ENCODE data around the gene OPCML. TPM values are rescaled to one million over a fixed set of nuclear protein-coding genes. Genes with fewer than 3 reads are reported as not detected.

The OPCML gene
- total RNA-seq, 2 experiments from 2014 or later: not detected

- ATAC-seq (no peak), DNase-seq (no peak)
- Mint-ChIP-seq H3K27me3 (peaks cover 2% of the 10 kb centered on the region), H3K4me1 (no peaks in the 10 kb centered on the region), H3K36me3 (ENCODE audit: low read depth) (no peaks in the 10 kb centered on the region), H3K27ac (no peak overlapping the region), H3K4me3 (no peak overlapping the region), H3K9me3 (ENCODE audit: low read depth) (peaks cover 1% of the 10 kb centered on the region)
- POLR2A ChIA-PET: no interaction called here
- CTCF ChIA-PET: interaction anchor here (1.6 kb wide), 1 partner anchor 13 kb away, joined by 4 read pairs; no protein-coding TSS in a partner anchor
- intact Hi-C loops (cut with DNase I, micrococcal nuclease): no loop called here
Observed at GRCh38 chr11:133176748-133177147, 355.6 kb downstream of the OPCML start.

- Mint-ChIP-seq H3K27ac (no peak overlapping the region), H3K4me1 (no peaks in the 10 kb centered on the region), H3K9me3 (ENCODE audit: low read depth) (peaks cover 1% of the 10 kb centered on the region), H3K36me3 (ENCODE audit: low read depth) (no peaks in the 10 kb centered on the region), H3K4me3 (no peak overlapping the region), H3K27me3 (peaks cover 2% of the 10 kb centered on the region)
- intact Hi-C loops (cut with DNase I, micrococcal nuclease): no loop called here
- CTCF ChIA-PET: interaction anchor here (0.5 kb wide), 1 partner anchor 94 kb away, joined by 3 read pairs; no protein-coding TSS in a partner anchor
- DNase-seq (no peak), ATAC-seq (no peak)
- POLR2A ChIA-PET: no interaction called here
Observed at GRCh38 chr11:133175103-133175502, 357.2 kb downstream of the OPCML start.

GRCh38 chr11:133173810-133174412 is 358.4 kb downstream of the OPCML start:
- DNase-seq (no peak), ATAC-seq (no peak)
- H3K4me3 Mint-ChIP-seq: no peak overlapping the region
- peaks cover 1% of the 10 kb centered on the region for H3K9me3 Mint-ChIP-seq (ENCODE audit: low read depth)
- H3K27ac Mint-ChIP-seq: no peak overlapping the region
- ChIA-PET CTCF (no interaction called here), POLR2A (no interaction called here)
- intact Hi-C loops (cut with DNase I, micrococcal nuclease): no loop called here
- H3K36me3 Mint-ChIP-seq (ENCODE audit: low read depth): no peaks in the 10 kb centered on the region
- peaks cover 2% of the 10 kb centered on the region for H3K27me3 Mint-ChIP-seq
- H3K4me1 Mint-ChIP-seq: no peaks in the 10 kb centered on the region

DNA sequence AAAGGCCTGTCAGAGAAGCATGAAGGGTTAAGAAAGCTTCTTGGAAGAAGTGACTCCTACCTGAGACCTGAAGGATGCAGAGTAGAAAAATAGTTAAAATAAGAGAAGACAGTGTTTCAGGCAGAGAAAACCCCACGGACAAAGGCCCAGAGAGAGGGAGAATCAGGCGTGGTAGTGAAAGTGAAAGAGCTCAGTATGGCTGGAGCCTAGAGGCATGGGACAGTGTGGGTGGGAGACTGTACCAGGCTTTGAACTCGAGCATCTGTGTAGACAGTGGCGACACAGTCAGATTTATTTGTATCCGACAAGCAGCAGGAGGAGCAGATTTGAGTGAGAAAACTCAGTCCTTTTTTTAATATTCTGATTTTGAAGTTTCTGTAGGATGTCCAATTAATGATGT is 360.0 kb downstream of the OPCML start:
- Mint-ChIP-seq H3K27ac (no peak overlapping the region), H3K9me3 (ENCODE audit: low read depth) (peaks cover 1% of the 10 kb centered on the region), H3K4me3 (no peak overlapping the region), H3K27me3 (peaks cover 6% of the 10 kb centered on the region), H3K36me3 (ENCODE audit: low read depth) (no peaks in the 10 kb centered on the region), H3K4me1 (no peaks in the 10 kb centered on the region)
- ATAC-seq (no peak), DNase-seq (no peak)
- intact Hi-C loops (cut with DNase I, micrococcal nuclease): no loop called here
- ChIA-PET CTCF (no interaction called here), POLR2A (no interaction called here)

DNA sequence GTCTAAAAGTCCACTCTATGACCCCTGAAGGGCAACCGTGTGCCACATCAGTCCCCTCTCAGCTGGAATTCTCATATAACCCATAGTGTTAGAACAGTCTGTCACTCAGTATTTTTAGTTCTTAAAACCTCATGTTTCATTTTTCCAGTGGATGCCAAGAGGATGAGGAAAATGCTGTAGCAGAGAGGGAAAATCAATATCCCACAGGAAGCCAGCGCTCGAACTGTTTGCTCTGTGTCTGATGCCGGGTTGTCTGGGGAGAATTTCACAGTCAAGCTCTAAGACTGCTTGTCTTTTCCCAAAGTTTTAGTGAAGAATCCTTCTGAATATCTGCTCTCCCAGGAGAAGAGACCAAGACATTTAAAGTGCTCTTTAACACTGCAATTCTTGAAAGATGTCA is 360.9 kb downstream of the OPCML start:
- CTCF ChIA-PET: no interaction called here
- Mint-ChIP-seq H3K36me3 (ENCODE audit: low read depth) (no peaks in the 10 kb centered on the region), H3K27me3 (peaks cover 6% of the 10 kb centered on the region), H3K4me3 (no peak overlapping the region), H3K27ac (no peak overlapping the region), H3K4me1 (no peaks in the 10 kb centered on the region), H3K9me3 (ENCODE audit: low read depth) (peaks cover 1% of the 10 kb centered on the region)
- intact Hi-C loops (cut with DNase I, micrococcal nuclease): no loop called here
- ATAC-seq (no peak), DNase-seq (no peak)
- POLR2A ChIA-PET: no interaction called here

GRCh38 chr11:133168016-133168415 is 364.3 kb downstream of the OPCML start:
- H3K27me3 Mint-ChIP-seq: peaks cover 8% of the 10 kb centered on the region

DNA sequence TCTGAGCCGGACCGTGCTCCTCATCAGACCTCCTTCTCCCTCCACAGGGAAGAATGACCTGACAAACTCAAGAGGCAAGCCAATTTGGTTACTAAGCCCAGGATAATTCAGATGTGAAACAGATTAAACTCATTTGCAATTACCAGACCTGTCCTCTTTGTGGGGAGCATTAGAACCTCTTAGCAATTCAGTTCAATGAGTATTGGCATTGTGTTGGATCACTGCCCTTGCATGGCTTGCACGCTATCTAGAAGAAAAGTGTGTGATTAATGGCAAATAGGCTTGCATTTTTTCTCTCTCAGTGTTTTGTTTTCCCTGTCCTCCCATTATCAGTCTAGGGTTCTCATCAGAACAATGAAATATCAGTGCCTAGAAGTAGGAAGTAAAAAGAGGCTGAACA is 365.6 kb downstream of the OPCML start:
- ChIA-PET CTCF (no interaction called here), POLR2A (no interaction called here)
- Mint-ChIP-seq H3K4me3 (no peak overlapping the region), H3K4me1 (no peaks in the 10 kb centered on the region), H3K27me3 (peaks cover 10% of the 10 kb centered on the region), H3K27ac (no peak overlapping the region), H3K36me3 (ENCODE audit: low read depth) (no peaks in the 10 kb centered on the region), H3K9me3 (ENCODE audit: low read depth) (no peaks in the 10 kb centered on the region)
- DNase-seq: no peak
- ATAC-seq: no peak
- intact Hi-C loops (cut with DNase I, micrococcal nuclease): no loop called here

More at GRCh38 chr11:133168016-133168415, 364.3 kb downstream of the OPCML start:
- Mint-ChIP-seq H3K9me3 (ENCODE audit: low read depth) (no peaks in the 10 kb centered on the region), H3K4me3 (no peak overlapping the region), H3K27ac (no peak overlapping the region), H3K36me3 (ENCODE audit: low read depth) (no peaks in the 10 kb centered on the region), H3K4me1 (no peaks in the 10 kb centered on the region)
- no peak for ATAC-seq
- CTCF ChIA-PET: no interaction called here
- POLR2A ChIA-PET: no interaction called here
- DNase-seq: no peak
- intact Hi-C loops (cut with DNase I, micrococcal nuclease): no loop called here

DNA sequence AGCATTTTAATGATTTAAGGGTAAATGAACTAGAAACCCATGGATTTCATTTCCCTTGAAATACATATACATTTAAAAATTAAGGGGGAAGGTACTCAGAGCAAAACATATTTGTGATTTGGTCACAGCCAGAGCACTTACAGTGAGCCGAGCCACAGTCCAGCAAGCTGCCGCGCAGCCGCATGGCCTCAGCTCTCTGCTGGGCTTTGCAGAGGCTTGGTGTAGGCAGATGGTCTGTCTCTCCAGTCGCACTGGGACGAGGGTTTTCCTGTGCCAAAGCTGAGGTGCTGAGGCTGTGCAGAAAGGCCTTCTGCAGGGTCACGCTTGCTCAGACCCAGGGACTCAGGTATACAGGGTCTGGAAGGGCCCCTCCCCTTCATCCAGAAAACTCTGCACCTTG is 367.3 kb downstream of the OPCML start:
- POLR2A ChIA-PET: no interaction called here
- Mint-ChIP-seq H3K27me3 (peaks cover 10% of the 10 kb centered on the region), H3K4me3 (no peak overlapping the region), H3K36me3 (ENCODE audit: low read depth) (no peaks in the 10 kb centered on the region), H3K9me3 (ENCODE audit: low read depth) (no peaks in the 10 kb centered on the region), H3K4me1 (no peaks in the 10 kb centered on the region), H3K27ac (no peak overlapping the region)
- CTCF ChIA-PET: interaction anchor here (1.5 kb wide), 1 partner anchor 30 kb away, joined by 4 read pairs; no protein-coding TSS in a partner anchor
- no peak for DNase-seq
- intact Hi-C loops (cut with DNase I, micrococcal nuclease): no loop called here
- no peak for ATAC-seq

DNA sequence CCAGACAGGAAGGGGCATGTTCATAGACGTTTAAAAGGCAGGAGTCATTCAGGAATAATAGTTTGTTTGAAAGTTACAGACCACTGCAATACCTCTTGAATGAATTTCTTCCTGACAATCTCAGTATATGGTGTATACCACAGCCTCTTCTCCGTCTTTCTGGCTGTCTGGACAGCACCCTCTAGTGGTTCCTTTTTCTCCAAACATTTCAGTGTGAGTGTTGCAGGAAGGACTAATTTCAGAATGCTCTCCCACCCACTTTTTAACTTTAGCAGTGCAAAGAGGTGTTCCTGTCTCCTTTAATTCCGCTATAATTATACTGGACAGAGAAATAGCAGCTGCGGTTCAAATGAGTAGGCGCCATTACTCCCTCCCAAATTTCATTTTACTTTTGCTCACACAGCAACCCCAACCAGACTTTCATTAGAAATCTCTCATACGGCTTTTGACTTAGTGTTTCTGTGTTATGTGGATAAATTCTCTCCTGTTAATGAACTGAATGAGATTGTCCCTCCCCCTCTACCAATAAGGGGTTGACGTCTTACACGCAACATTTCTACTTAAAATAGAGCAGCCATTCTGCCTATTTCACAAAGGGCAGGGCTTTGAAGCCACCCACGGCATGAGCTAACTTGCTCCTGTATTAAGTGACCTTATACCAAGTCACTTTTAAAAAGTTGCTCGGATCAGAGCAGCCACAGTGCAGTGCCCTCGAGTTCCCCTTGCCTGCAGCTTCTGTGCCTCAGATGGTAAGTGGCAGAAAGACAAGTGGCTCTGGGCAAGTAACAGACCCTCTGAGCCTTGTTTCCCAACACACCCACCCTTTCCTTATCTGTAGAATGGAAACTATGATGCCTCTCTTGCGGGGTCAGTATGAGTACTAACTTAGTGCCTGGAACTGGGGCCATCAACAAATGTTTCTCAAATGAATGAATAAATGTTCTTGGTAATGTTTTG is 368.6 kb downstream of the OPCML start:
- ChIA-PET POLR2A (no interaction called here), CTCF (interaction anchor here (0.7 to 1.3 kb wide), 2 partner anchors 14 to 177 kb away, joined by 3 to 4 read pairs; no protein-coding TSS in a partner anchor)
- Mint-ChIP-seq H3K36me3 (ENCODE audit: low read depth) (no peaks in the 10 kb centered on the region), H3K4me1 (no peaks in the 10 kb centered on the region), H3K4me3 (no peak overlapping the region), H3K9me3 (ENCODE audit: low read depth) (no peaks in the 10 kb centered on the region), H3K27ac (no peak overlapping the region), H3K27me3 (peaks cover 10% of the 10 kb centered on the region)
- intact Hi-C loops (cut with DNase I, micrococcal nuclease): loop anchor here in 1 of 2 experiments (1.0 to 2.0 kb wide), 3 partner anchors 29 to 85 kb away; no protein-coding TSS in a partner anchor
- ATAC-seq: peak; percentile 36
- DNase-seq: no peak

- Mint-ChIP-seq H3K9me3 (ENCODE audit: low read depth) (no peaks in the 10 kb centered on the region), H3K27me3 (peaks cover 8% of the 10 kb centered on the region), H3K4me3 (no peak overlapping the region), H3K27ac (no peak overlapping the region), H3K36me3 (ENCODE audit: low read depth) (no peaks in the 10 kb centered on the region), H3K4me1 (no peaks in the 10 kb centered on the region)
- intact Hi-C loops (cut with DNase I, micrococcal nuclease): loop anchor here in 1 of 2 experiments (2.0 kb wide), 1 partner anchor 27 kb away; no protein-coding TSS in a partner anchor
- DNase-seq (no peak), ATAC-seq (no peak)
- POLR2A ChIA-PET: no interaction called here
- CTCF ChIA-PET: no interaction called here
Observed at GRCh38 chr11:133162227-133162626, 370.1 kb downstream of the OPCML start.

DNA sequence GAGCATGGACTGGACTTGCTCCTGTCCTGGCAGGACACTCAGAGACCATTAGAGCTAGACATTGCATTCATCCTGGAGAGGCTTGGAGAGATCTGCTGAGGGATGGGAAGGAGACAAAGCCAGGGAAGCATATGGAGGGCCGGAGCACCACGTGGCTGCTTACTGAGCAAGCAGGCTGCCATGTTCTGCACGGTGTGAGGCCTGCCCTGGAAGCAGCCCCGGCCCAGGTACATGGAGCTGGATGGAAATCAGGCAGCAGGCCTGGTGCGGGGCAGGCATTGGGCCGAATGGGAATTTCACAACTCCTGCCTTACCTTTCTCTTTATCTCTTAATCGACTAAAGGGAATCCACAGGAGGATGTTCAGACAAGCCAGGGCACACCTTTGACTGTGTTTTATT is 371.5 kb downstream of the OPCML start:
- CTCF ChIA-PET: no interaction called here
- H3K27ac Mint-ChIP-seq: no peak overlapping the region
- no peaks in the 10 kb centered on the region for H3K4me1 Mint-ChIP-seq
- no peaks in the 10 kb centered on the region for H3K9me3 Mint-ChIP-seq (ENCODE audit: low read depth)
- intact Hi-C loops (cut with DNase I, micrococcal nuclease): no loop called here
- H3K36me3 Mint-ChIP-seq (ENCODE audit: low read depth): no peaks in the 10 kb centered on the region
- H3K4me3 Mint-ChIP-seq: no peak overlapping the region
- POLR2A ChIA-PET: no interaction called here
- DNase-seq: no peak
- no peak for ATAC-seq
- peaks cover 12% of the 10 kb centered on the region for H3K27me3 Mint-ChIP-seq
